Duodenal mucosa (tissue), 2 donors: Measurements from ENCODE around the gene SURF2.

ENCODE experiments used
- H3K27ac ChIP-seq: one replicate; pipeline ENCODE4 v1.7.0; 2013; ENCODE audit warnings: low read depth, low read length
- H3K27me3 ChIP-seq, 2 donors: one replicate each; pipeline ENCODE4 v1.7.0; 2013; ENCODE audit warnings: low read length in 2 of 2, control low read depth in 1 of 2; ENCODE audit not compliant: insufficient read depth in 2 of 2, control insufficient read depth in 1 of 2
- H3K36me3 ChIP-seq, 2 donors: one replicate each; pipeline ENCODE4 v1.7.0; 2013; ENCODE audit warnings: low read length in 2 of 2, control low read depth in 1 of 2; ENCODE audit not compliant: insufficient read depth in 2 of 2, control insufficient read depth in 1 of 2
- H3K4me1 ChIP-seq, 2 donors: one replicate each; pipeline ENCODE4 v1.7.0; 2013; ENCODE audit warnings: low read length in 2 of 2, control low read depth in 1 of 2; ENCODE audit not compliant: insufficient read depth in 2 of 2, control insufficient read depth in 1 of 2
- H3K4me3 ChIP-seq, 2 donors: one replicate each; pipeline ENCODE4 v1.7.0; 2013; ENCODE audit warnings: low read length in 2 of 2, low read depth in 1 of 2
- H3K9ac ChIP-seq, 2 donors: one replicate each; pipeline ENCODE4 v1.7.0; 2013; ENCODE audit warnings: low read length in 2 of 2, low read depth in 1 of 2
- H3K9me3 ChIP-seq, 2 donors: one replicate each; pipeline ENCODE4 v1.7.0; 2013; ENCODE audit warnings: low read length in 2 of 2, control low read depth in 1 of 2; ENCODE audit not compliant: control insufficient read depth in 1 of 2

SURF2 gene

GRCh38 chr9:133408042-133408441, 51.7 kb downstream of the SURF2 start:
- H3K4me1 ChIP-seq, result peaks cover 0 to 4% of the 10 kb centered on the region in 2 donors
- H3K36me3 ChIP-seq, result peaks cover 31 to 77% of the 10 kb centered on the region in 2 donors
- H3K4me3 ChIP-seq, result no peak overlapping the region
- no peaks in the 10 kb centered on the region for H3K9me3 ChIP-seq
- H3K9ac ChIP-seq, result no peak overlapping the region
- H3K27me3 ChIP-seq, result no peaks in the 10 kb centered on the region
- H3K27ac ChIP-seq, result no peak overlapping the region
